Measurements from ENCODE around the gene GRID1.

GRID1 gene

DNA sequence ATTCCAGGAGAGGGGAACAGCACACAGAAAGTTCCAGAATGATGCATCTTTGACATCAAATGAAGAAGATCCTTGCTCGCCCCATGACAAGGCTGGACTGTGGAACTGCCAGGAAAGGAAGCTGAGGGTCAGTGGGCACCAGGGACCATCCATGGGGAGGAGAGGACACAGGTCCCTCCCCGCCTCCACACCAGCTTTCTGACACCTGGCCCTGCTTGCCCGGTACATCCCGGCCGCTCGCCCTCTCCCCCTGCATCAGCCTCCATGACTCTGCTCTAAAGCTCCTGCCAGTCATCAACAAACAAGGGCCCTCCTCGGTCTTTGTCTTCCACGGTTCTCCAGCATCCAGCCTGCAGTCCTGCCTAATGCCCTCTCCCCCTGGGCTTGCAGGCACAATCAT lies 222.3 kb downstream of the GRID1 start:
- Mint-ChIP-seq H3K4me1 (no peaks in the 10 kb centered on the region), H3K9me3 (no peaks in the 10 kb centered on the region), H3K36me3 (ENCODE audit: low read depth) (no peaks in the 10 kb centered on the region), H3K27ac (no peak overlapping the region), H3K4me3 (no peak overlapping the region), H3K27me3 (ENCODE audit: low read depth) (peaks cover 9% of the 10 kb centered on the region)
- TF ChIP-seq, protein P1, sequence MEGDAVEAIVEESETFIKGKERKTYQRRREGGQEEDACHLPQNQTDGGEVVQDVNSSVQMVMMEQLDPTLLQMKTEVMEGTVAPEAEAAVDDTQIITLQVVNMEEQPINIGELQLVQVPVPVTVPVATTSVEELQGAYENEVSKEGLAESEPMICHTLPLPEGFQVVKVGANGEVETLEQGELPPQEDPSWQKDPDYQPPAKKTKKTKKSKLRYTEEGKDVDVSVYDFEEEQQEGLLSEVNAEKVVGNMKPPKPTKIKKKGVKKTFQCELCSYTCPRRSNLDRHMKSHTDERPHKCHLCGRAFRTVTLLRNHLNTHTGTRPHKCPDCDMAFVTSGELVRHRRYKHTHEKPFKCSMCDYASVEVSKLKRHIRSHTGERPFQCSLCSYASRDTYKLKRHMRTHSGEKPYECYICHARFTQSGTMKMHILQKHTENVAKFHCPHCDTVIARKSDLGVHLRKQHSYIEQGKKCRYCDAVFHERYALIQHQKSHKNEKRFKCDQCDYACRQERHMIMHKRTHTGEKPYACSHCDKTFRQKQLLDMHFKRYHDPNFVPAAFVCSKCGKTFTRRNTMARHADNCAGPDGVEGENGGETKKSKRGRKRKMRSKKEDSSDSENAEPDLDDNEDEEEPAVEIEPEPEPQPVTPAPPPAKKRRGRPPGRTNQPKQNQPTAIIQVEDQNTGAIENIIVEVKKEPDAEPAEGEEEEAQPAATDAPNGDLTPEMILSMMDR (IDR thresholded peaks at IDR 0.05; ENCODE audit: unreplicated experiment in 3 of 3): no peak

DNA sequence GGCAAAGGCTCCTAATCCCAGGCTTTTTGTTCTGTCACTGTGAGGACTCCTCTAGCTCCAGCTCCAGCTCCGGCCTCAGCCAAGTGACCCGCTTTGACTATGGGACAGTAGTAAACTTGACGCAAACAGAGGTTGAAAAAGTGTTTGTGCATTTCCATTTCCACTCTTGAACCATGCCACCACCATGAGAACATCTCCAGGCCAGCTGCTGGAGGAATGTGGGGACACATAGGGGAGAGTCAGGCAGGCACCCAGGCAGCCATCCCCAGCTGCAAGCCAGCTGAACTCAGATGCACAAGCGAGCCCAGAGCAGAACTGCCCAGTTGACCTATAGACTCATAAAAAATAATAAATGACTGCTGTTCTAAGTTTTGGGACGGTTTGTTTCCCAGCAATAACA lies 224.7 kb downstream of the GRID1 start:
- Mint-ChIP-seq H3K4me3 (no peak overlapping the region), H3K9me3 (no peaks in the 10 kb centered on the region), H3K27me3 (ENCODE audit: low read depth) (peaks cover 11% of the 10 kb centered on the region), H3K27ac (no peak overlapping the region), H3K36me3 (ENCODE audit: low read depth) (no peaks in the 10 kb centered on the region), H3K4me1 (no peaks in the 10 kb centered on the region)
- TF ChIP-seq, protein P1 (IDR thresholded peaks at IDR 0.05; ENCODE audit: unreplicated experiment in 3 of 3): no peak

DNA sequence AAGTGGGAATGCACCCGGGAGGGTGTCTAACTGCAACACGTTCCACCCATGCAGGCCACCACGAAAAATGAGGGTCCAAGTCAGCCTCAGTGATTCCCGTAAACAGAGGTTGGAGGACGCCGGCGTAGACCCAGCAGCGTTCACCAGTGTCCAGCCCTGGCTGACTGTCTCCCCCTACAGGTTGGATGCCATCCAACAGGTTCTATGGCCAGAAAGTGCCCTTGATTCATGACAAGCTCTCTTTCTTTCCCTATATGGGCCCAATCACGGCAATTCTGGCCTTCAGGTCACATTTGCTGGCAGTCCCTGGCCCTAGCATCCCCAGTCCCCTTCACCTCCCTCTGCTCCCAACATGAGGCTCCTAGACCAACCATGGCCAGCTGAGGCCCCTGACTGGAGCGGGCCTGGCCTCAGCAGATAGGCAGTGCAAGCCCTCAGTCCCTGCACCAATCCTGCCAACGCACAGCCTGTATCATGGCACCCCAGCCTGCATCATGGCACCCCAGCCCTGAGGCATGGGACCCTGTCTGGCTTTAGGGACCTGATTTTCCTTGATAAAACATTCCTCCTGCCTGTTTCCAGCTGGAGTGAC lies 227.4 kb downstream of the GRID1 start:
- Mint-ChIP-seq H3K27ac (no peak overlapping the region), H3K36me3 (ENCODE audit: low read depth) (no peaks in the 10 kb centered on the region), H3K4me1 (no peaks in the 10 kb centered on the region), H3K27me3 (ENCODE audit: low read depth) (peaks cover 7% of the 10 kb centered on the region), H3K9me3 (no peaks in the 10 kb centered on the region), H3K4me3 (no peak overlapping the region)
- TF ChIP-seq, protein P1 (IDR thresholded peaks at IDR 0.05; ENCODE audit: unreplicated experiment in 3 of 3): peak; percentile 26 to 52 (median 42)

DNA sequence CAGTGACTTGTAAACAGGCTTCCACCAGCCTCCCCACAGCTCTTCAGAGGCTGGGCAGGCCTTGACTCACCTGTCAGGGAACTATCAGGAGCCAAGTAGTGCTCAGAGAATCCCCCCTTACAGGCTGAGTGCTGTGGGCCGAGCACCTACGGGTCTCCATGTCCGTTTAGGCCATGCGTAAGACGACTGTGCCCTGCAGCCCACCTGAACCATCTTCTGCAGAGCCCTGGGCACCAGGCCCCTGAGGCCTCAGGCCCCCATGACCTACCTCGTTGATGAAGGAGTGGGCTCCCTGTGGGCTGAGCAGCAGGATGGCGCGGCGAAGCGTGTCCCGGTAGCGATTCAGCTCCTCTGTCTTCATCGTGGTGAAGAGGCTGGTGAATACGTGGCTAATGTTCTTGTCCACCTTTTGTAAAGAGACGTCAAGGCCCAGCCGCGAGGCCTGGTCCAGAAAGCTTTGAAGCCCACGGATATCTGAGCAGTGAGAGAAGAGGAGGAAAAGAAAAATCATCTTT lies 228.0 kb downstream of the GRID1 start:
- H3K36me3 Mint-ChIP-seq (ENCODE audit: low read depth): no peaks in the 10 kb centered on the region

DNA sequence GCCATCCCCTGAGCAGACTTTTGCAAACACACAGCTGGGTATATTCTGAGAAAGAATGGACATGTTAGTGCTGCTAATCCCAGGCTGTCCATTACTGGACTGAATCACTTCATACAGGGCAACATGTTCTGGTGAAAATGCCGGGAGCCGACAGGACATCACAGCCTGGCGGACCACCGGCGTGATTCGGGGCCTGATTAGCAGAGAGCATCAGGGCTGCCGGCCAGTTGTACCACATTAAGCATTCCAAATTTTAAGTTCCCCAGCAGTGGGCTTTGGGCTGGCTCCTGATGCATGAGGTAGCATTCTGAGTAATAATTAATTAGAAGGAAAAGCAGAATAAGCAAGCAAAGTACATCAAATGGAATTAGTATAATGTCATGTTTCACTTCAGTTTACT lies 229.0 kb downstream of the GRID1 start:
- Mint-ChIP-seq H3K4me1 (no peaks in the 10 kb centered on the region), H3K27me3 (ENCODE audit: low read depth) (peaks cover 7% of the 10 kb centered on the region), H3K27ac (no peak overlapping the region), H3K36me3 (ENCODE audit: low read depth) (no peaks in the 10 kb centered on the region), H3K4me3 (no peak overlapping the region), H3K9me3 (no peaks in the 10 kb centered on the region)
- TF ChIP-seq, protein P1 (IDR thresholded peaks at IDR 0.05; ENCODE audit: unreplicated experiment in 3 of 3): no peak

More for the DNA sequence above, 228.0 kb downstream of the GRID1 start:
- H3K9me3 Mint-ChIP-seq: no peaks in the 10 kb centered on the region
- no peaks in the 10 kb centered on the region for H3K4me1 Mint-ChIP-seq
- TF ChIP-seq, protein P1 (IDR thresholded peaks at IDR 0.05; ENCODE audit: unreplicated experiment in 3 of 3): no peak
- H3K4me3 Mint-ChIP-seq: no peak overlapping the region
- H3K27me3 Mint-ChIP-seq (ENCODE audit: low read depth): peaks cover 7% of the 10 kb centered on the region
- H3K27ac Mint-ChIP-seq: no peak overlapping the region

DNA sequence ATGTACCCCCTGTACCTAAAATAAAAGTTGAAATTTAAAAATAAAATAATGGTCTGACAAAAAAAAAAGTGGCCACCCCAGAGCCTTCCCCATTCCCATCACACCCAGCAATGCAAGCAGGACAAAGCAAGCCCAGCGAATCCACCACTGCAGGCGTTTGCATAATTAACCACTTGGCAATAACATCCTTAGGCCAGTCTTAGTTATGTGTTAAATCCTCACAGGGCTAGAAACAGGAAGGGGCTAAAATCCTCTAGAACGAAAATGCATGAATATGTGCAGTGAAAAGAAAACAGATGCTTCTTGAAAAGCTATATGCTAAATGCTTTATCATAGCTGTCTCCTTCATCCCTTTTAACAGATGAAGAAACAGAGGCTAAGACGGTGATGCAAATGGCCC lies 229.7 kb downstream of the GRID1 start:
- TF ChIP-seq, protein P1 (IDR thresholded peaks at IDR 0.05; ENCODE audit: unreplicated experiment in 3 of 3): no peak
- Mint-ChIP-seq H3K36me3 (ENCODE audit: low read depth) (no peaks in the 10 kb centered on the region), H3K9me3 (no peaks in the 10 kb centered on the region), H3K4me1 (no peaks in the 10 kb centered on the region), H3K27ac (no peak overlapping the region), H3K27me3 (ENCODE audit: low read depth) (peaks cover 7% of the 10 kb centered on the region), H3K4me3 (no peak overlapping the region)

Measured in nephron (organoid).